ENCODE results near the gene IKZF1. TPM values are rescaled to one million over a fixed set of nuclear protein-coding genes. Genes with fewer than 3 reads are reported as not detected.

The IKZF1 gene
- total and polyA plus RNA-seq, 2 of the 4 experiments (the other 2 are of a cell fraction): not detected

- Histone ChIP-seq H3K36me3 (ENCODE audit: control insufficient read depth, insufficient read depth, low read length) (no peaks in the 10 kb centered on the region), H2AK9ac (replicated peaks; ENCODE audit: low read depth, low read length, poor library complexity) (no peak overlapping the region), H3K27ac (ENCODE audit: insufficient read depth, low read length) (no peak overlapping the region), H3K56ac (ENCODE audit: extremely low read depth, insufficient read depth, low read length) (no peak overlapping the region), H3K79me1 (ENCODE audit: low read depth in 1 of 2, low read length in 2 of 2) (no peaks in the 10 kb centered on the region), H2BK120ac (ENCODE audit: low read depth, low read length) (no peak overlapping the region), H2BK20ac (ENCODE audit: low read depth, low read length) (no peak overlapping the region), H3K9ac (ENCODE audit: low read depth, low read length) (no peak overlapping the region), H2BK15ac (ENCODE audit: low read depth, low read length) (no peak overlapping the region), H2AK5ac (ENCODE audit: low read depth, low read length) (no peak overlapping the region), H3K27me3 (ENCODE audit: control insufficient read depth, insufficient read depth, low read length) (no peaks in the 10 kb centered on the region), H4K20me1 (ENCODE audit: insufficient read depth, low read length) (no peaks in the 10 kb centered on the region), H4K5ac (ENCODE audit: low read depth, low read length) (no peak overlapping the region), H2AFZ (replicated peaks; ENCODE audit: low read length, poor library complexity) (no peak overlapping the region), H3K9me3 (ENCODE audit: control insufficient read depth, insufficient read depth, low read length) (no peaks in the 10 kb centered on the region), H3K9me1 (ENCODE audit: insufficient read depth, low read length) (peaks cover 2% of the 10 kb centered on the region; the same call in 1 of the 2 replicates), H3K4me1 (ENCODE audit: control insufficient read depth, insufficient read depth, low read length) (no peaks in the 10 kb centered on the region), H3K4ac (ENCODE audit: low read depth, low read length) (no peak overlapping the region), H2BK5ac (ENCODE audit: low read depth, low read length, poor library complexity, severe bottlenecking) (no peak overlapping the region), H3K14ac (replicated peaks; ENCODE audit: low read depth, low read length) (no peak overlapping the region), H3K18ac (ENCODE audit: low read depth, low read length) (no peak overlapping the region), H3K4me2 (ENCODE audit: low read depth, low read length) (no peak overlapping the region), H4K91ac (ENCODE audit: insufficient read depth, low read depth, low read length) (no peak overlapping the region), H3K23ac (ENCODE audit: low read depth, low read length) (no peak overlapping the region), H4K8ac (ENCODE audit: low read depth in 2 of 2, low read length in 2 of 2) (no peak overlapping the region), H3K4me3 (ENCODE audit: insufficient read depth, low read depth, low read length) (no peak overlapping the region)
- ATAC-seq (ENCODE audit: low read depth) (no peak), DNase-seq (no peak)
- intact Hi-C loops (cut with micrococcal nuclease) (no loop called here), dilution Hi-C loops (cut with HindIII; ENCODE audit: low sequenced_read_pairs, unreplicated experiment) (no loop called here), in situ Hi-C loops (cut with MboI; ENCODE audit: low sequenced_read_pairs) (no loop called here)
- BruUV-seq (replicated peaks): no TSS peak
- WGBS, 2 experiments (ENCODE audit: extremely low coverage in 2 of 2, insufficient read length in 1 of 2): 50% methylated on average over 2 of the region's 2 CpGs; no CpG with 5 or more reads in 1 of the 2 experiments
- ChIA-PET POLR2A (ENCODE audit: unreplicated experiment) (no interaction called here), CTCF (interaction anchor here (0.6 to 1.1 kb wide), 2 partner anchors 9 to 288 kb away, joined by 3 to 4 read pairs; no protein-coding TSS in a partner anchor)
- TF ChIP-seq RFX5 (IDR thresholded peaks at IDR 0.05; ENCODE audit: low read depth, low read length) (no peak), POLR2A (IDR thresholded peaks at IDR 0.05; ENCODE audit: low read depth, low read length) (no peak), SMC3 (IDR thresholded peaks at IDR 0.05; ENCODE audit: low read depth, low read length) (no peak), CEBPB (IDR thresholded peaks at IDR 0.05; ENCODE audit: low read depth, low read length) (no peak), RCOR1 (IDR thresholded peaks at IDR 0.05; ENCODE audit: insufficient replicate concordance, low read length) (no peak), MAZ (IDR thresholded peaks at IDR 0.05; ENCODE audit: borderline replicate concordance, low read depth, low read length) (no peak), FOS (IDR thresholded peaks at IDR 0.05; ENCODE audit: low read depth, low read length) (no peak), MAFK (IDR thresholded peaks at IDR 0.05; ENCODE audit: low read depth, low read length) (no peak), MXI1 (IDR thresholded peaks at IDR 0.05; ENCODE audit: borderline replicate concordance, low read depth, low read length) (no peak), CHD1 (IDR thresholded peaks at IDR 0.05; ENCODE audit: low read depth, low read length) (no peak), USF2 (IDR thresholded peaks at IDR 0.05; ENCODE audit: low read depth, low read length) (no peak), BHLHE40 (IDR thresholded peaks at IDR 0.05; ENCODE audit: low read depth, low read length) (no peak), NFE2L2 (IDR thresholded peaks at IDR 0.05; ENCODE audit: low read depth, low read length) (no peak), RAD21 (IDR thresholded peaks at IDR 0.05; ENCODE audit: low read length) (no peak), ELK1 (IDR thresholded peaks at IDR 0.05; ENCODE audit: borderline replicate concordance, low read depth, low read length) (no peak), CTCF (conservative IDR thresholded peaks at IDR 0.05; ENCODE audit: low read depth, low read length) (no peak)
These were observed 123.0 kb downstream of the IKZF1 start for GRCh38 chr7:50427518-50427917.
